ENCODE data around the gene LRCH1. TPM values are rescaled to one million over a fixed set of nuclear protein-coding genes. Genes with fewer than 3 reads are reported as not detected.

LRCH1 gene
- total and polyA plus RNA-seq, 8 donors = 16.1 to 30.5 (median 26.8) TPM

GRCh38 chr13:46731535-46731934, 178.6 kb downstream of the LRCH1 start:
- ATAC-seq (no peak), DNase-seq (no peak)
- TF ChIP-seq CTCF (IDR thresholded peaks at IDR 0.05) = no peak
- Histone ChIP-seq H3K4me3 (no peak overlapping the region), H3K4me1 (no peaks in the 10 kb centered on the region), H3K36me3 (peaks cover 0 to 67% of the 10 kb centered on the region in 2 donors), H3K27ac (no peak overlapping the region), H3K9me3 (no peaks in the 10 kb centered on the region), H3K27me3 (no peaks in the 10 kb centered on the region)
- intact Hi-C loops (cut with DNase I) = no loop called here

GRCh38 chr13:46735425-46735824, 182.5 kb downstream of the LRCH1 start:
- intact Hi-C loops (cut with DNase I) = no loop called here
- Histone ChIP-seq H3K27ac (no peak overlapping the region), H3K9me3 (no peaks in the 10 kb centered on the region), H3K4me1 (no peaks in the 10 kb centered on the region), H3K36me3 (peaks cover 0 to 49% of the 10 kb centered on the region in 2 donors), H3K4me3 (no peak overlapping the region), H3K27me3 (no peaks in the 10 kb centered on the region)
- DNase-seq (no peak), ATAC-seq (no peak)
- no peak for TF ChIP-seq CTCF (IDR thresholded peaks at IDR 0.05)

GRCh38 chr13:46736541-46737310, 183.8 kb downstream of the LRCH1 start:
- H3K9me3 ChIP-seq = no peaks in the 10 kb centered on the region
- no peaks in the 10 kb centered on the region for H3K27me3 ChIP-seq
- intact Hi-C loops (cut with DNase I) = no loop called here
- H3K36me3 ChIP-seq = peaks cover 0 to 44% of the 10 kb centered on the region in 2 donors
- no peak for DNase-seq
- H3K4me3 ChIP-seq = no peak overlapping the region
- no peaks in the 10 kb centered on the region for H3K4me1 ChIP-seq
- TF ChIP-seq CTCF (IDR thresholded peaks at IDR 0.05) = no peak
- no peak for ATAC-seq
- no peak overlapping the region for H3K27ac ChIP-seq

DNA sequence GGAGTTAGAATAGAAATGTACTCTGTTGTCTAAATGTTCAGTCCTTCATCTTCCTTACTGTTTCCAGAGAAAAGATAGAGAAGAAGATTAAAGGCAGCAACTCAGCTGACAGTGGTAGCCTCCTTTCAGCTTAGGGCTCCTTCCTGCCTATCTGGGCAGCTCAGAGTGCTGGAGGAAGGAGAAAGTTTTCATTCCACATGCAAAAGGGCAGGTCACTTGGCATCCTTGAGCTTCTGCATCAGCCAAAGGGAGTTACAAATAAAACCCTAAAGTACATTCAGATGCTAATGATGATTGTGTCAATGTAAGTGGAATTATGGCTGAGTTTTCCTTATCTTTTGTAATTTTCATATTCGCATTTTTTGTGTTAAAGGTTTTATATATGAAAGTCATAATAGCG, 185.1 kb downstream of the LRCH1 start:
- intact Hi-C loops (cut with DNase I) = no loop called here
- Histone ChIP-seq H3K4me3 (no peak overlapping the region), H3K36me3 (peaks cover 0 to 38% of the 10 kb centered on the region in 2 donors), H3K4me1 (no peaks in the 10 kb centered on the region), H3K27ac (no peak overlapping the region), H3K9me3 (no peaks in the 10 kb centered on the region), H3K27me3 (no peaks in the 10 kb centered on the region)
- no peak for ATAC-seq
- DNase-seq = no peak
- TF ChIP-seq CTCF (IDR thresholded peaks at IDR 0.05) = no peak

GRCh38 chr13:46738766-46739165, 185.8 kb downstream of the LRCH1 start:
- no peak overlapping the region for H3K4me3 ChIP-seq
- intact Hi-C loops (cut with DNase I) = no loop called here
- peaks cover 0 to 38% of the 10 kb centered on the region in 2 donors for H3K36me3 ChIP-seq
- H3K27ac ChIP-seq = no peak overlapping the region
- H3K9me3 ChIP-seq = no peaks in the 10 kb centered on the region
- no peaks in the 10 kb centered on the region for H3K4me1 ChIP-seq
- TF ChIP-seq CTCF (IDR thresholded peaks at IDR 0.05) = no peak
- H3K27me3 ChIP-seq = no peaks in the 10 kb centered on the region
- no peak for DNase-seq
- no peak for ATAC-seq

Measured in left lung (tissue), 10 donors.